Right lobe of liver (tissue), 6 donors: ENCODE measurements around the gene TMEM132D. TPM values are rescaled to one million over a fixed set of nuclear protein-coding genes. Genes with fewer than 3 reads are reported as not detected.

Experiments used
- ATAC-seq, 4 donors: fragments of 200-7000 bp; cut with Tn5 transposase; one replicate each; pipeline ENCODE4 v1.9.1; 2020; ENCODE audit warnings: mild to moderate bottlenecking in 4 of 4, moderate library complexity in 4 of 4
- DNase-seq, 3 donors: peaks; one replicate each; pipeline ENCODE4 v3.0.0-alpha.2; 2020
- H3K27ac ChIP-seq, 3 donors: fragments of 200-600 bp; one replicate each; pipeline ENCODE4 v1.8.0; 2022
- H3K27me3 ChIP-seq, 2 donors: fragments of 200-600 bp; one replicate each; pipeline ENCODE4 v1.8.0; 2022
- H3K36me3 ChIP-seq, 4 donors: fragments of 200-600 bp; sonication (generic) in 1 of 4; one replicate each; pipeline versions ENCODE4 v1.5.1 to v1.8.0; 2017 to 2022; ENCODE audit warnings: control low read depth in 1 of 4
- H3K4me1 ChIP-seq, 4 donors: fragments of 200-600 bp; sonication (generic) in 1 of 4; one replicate each; pipeline versions ENCODE4 v1.5.1 to v1.8.0; 2017 to 2022; ENCODE audit warnings: control low read depth in 1 of 4
- H3K4me3 ChIP-seq, 3 donors: fragments of 200-600 bp; one replicate each; pipeline ENCODE4 v1.8.0; 2022
- H3K9me3 ChIP-seq, 4 donors: fragments of 200-600 bp; sonication (generic) in 1 of 4; one replicate each; pipeline versions ENCODE4 v1.5.1 to v1.8.0; 2017 to 2022; ENCODE audit warnings: control low read depth in 1 of 4
- CTCF ChIP-seq, 4 donors: fragments of 200-600 bp in 3 of 4; fragments of 450-650 bp in 1 of 4; IDR thresholded peaks; one replicate each; pipeline versions ENCODE4 v1.5.1 to v1.8.0; 2016 to 2022; ENCODE audit warnings: antibody characterized with exemption in 4 of 4, mild to moderate bottlenecking in 2 of 4
- POLR2A ChIP-seq: fragments of 450-650 bp; IDR thresholded peaks from one replicate; pipeline ENCODE4 v1.6.1; 2017; ENCODE audit warnings: antibody characterized with exemption, mild to moderate bottlenecking
- WGBS: methylation state at CpG from one replicate; pipeline ENCODE4 v1.1.6; 2018; ENCODE audit warnings: low coverage, low lambda C conversion rate; ENCODE audit not compliant: insufficient coverage; ENCODE audit errors: missing lambda C conversion rate; 5-methylcytosine and 5-hydroxymethylcytosine counted together
- intact Hi-C, 2 donors: fragments of 100-400 bp; cut with DNase I; formaldehyde crosslinking; loops; one replicate each; pipeline versions ENCODE4 v1.11.2 to v1.14.1; 2022
- total RNA-seq, 6 experiments: library from RNA; depleted of rRNA in 2 of 6; stranded (reverse); fragments of >200 nt in 2 of 6; fragmentation: NEBNext Ultra II Directional in 3 of 6; extraction: Animal tissue kit (Norgen Biotek cat#: 25700) in 3 of 6; gene quantifications; one replicate each; pipeline versions ENCODE4 v1.1.0 to v1.2.4, GENCODE V29; 2016 to 2023
- donor health status: DM: no; HTN: yes; CAD: no.
- donor health status: DM: no; HTN: no; CAD: no.
- donor health status: DM: no; HTN: no; CAD: no.
- donor health status: DM: no; HTN: yes; CAD: no.
- donor health status: DM: no; HTN: yes; CAD: no.

TMEM132D gene
- total RNA-seq, 6 experiments from 2014 or later: 0.10 to 0.35 (median 0.33) TPM; not detected in 3

GRCh38 chr12:129483111-129483893 lies 420.5 kb downstream of the TMEM132D start:
- WGBS: 70% methylated on average over 15 of the region's 16 CpGs
- H3K4me1 ChIP-seq: no peaks in the 10 kb centered on the region
- no peak overlapping the region for H3K4me3 ChIP-seq
- no peaks in the 10 kb centered on the region for H3K27me3 ChIP-seq
- intact Hi-C loops: no loop called here
- TF ChIP-seq CTCF (IDR thresholded peaks at IDR 0.05) (no peak), POLR2A (no peak)
- no peak overlapping the region for H3K27ac ChIP-seq
- ATAC-seq: no peak
- no peaks in the 10 kb centered on the region for H3K36me3 ChIP-seq
- DNase-seq: no peak
- H3K9me3 ChIP-seq: no peaks in the 10 kb centered on the region

GRCh38 chr12:129481921-129482320 lies 421.9 kb downstream of the TMEM132D start:
- intact Hi-C loops: no loop called here
- no peaks in the 10 kb centered on the region for H3K27me3 ChIP-seq
- H3K4me1 ChIP-seq: no peaks in the 10 kb centered on the region
- no peak overlapping the region for H3K27ac ChIP-seq
- TF ChIP-seq CTCF (IDR thresholded peaks at IDR 0.05) (no peak), POLR2A (no peak)
- no peaks in the 10 kb centered on the region for H3K9me3 ChIP-seq
- H3K4me3 ChIP-seq: no peak overlapping the region
- H3K36me3 ChIP-seq: no peaks in the 10 kb centered on the region
- no peak for ATAC-seq
- DNase-seq: no peak
- 66% methylated on average over 8 of the region's 10 CpGs for WGBS

- intact Hi-C loops: no loop called here
- H3K36me3 ChIP-seq: no peaks in the 10 kb centered on the region
- no peak overlapping the region for H3K4me3 ChIP-seq
- WGBS: 56% methylated on average over 5 of the region's 5 CpGs
- ATAC-seq (no peak), DNase-seq (no peak)
- H3K9me3 ChIP-seq: no peaks in the 10 kb centered on the region
- no peak for TF ChIP-seq CTCF (IDR thresholded peaks at IDR 0.05)
- TF ChIP-seq POLR2A: no peak
- H3K27me3 ChIP-seq: no peaks in the 10 kb centered on the region
- H3K27ac ChIP-seq: no peak overlapping the region
- H3K4me1 ChIP-seq: no peaks in the 10 kb centered on the region
These were observed 433.6 kb downstream of the TMEM132D start for GRCh38 chr12:129470196-129470595.

- TF ChIP-seq POLR2A (no peak), CTCF (IDR thresholded peaks at IDR 0.05) (no peak)
- WGBS: 39% methylated on average over 5 of the region's 6 CpGs
- Histone ChIP-seq H3K27ac (no peak overlapping the region), H3K4me3 (no peak overlapping the region), H3K27me3 (no peaks in the 10 kb centered on the region), H3K9me3 (no peaks in the 10 kb centered on the region), H3K36me3 (no peaks in the 10 kb centered on the region), H3K4me1 (no peaks in the 10 kb centered on the region)
- DNase-seq (no peak), ATAC-seq (no peak)
- intact Hi-C loops: no loop called here
These were observed 436.1 kb downstream of the TMEM132D start for GRCh38 chr12:129467726-129468125.
